Stimulated activated CD4-positive, alpha-beta T cell treated with anti-CD3 and anti-CD28 coated beads, Interleukin-2, amount 100 ng/mL, for 48 hours (primary cell): ENCODE data around the gene TMEM63A.

Experiments
- DNase-seq, 2 donors: peaks; one replicate each; pipeline ENCODE4 v3.0.0-alpha.2; 2020

Gene TMEM63A

DNA sequence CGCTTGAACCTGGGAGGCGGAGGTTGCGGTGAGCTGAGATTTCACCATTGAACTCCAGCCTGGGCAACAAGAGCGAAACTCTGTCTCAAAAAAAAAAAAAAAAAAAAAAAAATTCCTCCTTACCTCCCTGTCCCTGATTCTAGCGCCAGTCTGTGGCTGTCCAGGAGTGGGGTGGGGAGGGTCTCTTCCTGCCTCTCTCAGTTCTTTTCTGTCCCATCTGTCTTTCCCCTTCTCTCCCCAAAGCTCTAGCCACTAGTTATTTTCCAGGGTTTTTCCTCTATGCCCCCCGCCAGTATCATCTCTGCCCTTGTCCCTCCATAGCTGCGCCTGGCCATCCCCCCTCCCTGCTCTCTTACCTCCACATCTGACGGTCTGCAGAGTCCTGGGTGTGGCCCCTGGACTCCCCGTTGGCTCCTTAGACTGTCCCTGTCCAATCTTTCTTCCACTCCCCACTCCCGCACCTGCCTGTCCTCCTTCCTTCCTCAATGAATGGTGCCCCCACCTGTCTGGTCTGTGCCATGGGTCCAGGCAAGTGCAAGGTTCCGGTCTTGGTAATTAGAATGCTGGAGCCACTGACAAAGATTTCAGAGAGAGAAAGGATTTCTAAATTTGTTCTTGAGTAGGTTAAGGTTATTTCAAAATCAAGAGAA lies 1.6 kb upstream of the TMEM63A start:
- DNase-seq, result no peak

DNA sequence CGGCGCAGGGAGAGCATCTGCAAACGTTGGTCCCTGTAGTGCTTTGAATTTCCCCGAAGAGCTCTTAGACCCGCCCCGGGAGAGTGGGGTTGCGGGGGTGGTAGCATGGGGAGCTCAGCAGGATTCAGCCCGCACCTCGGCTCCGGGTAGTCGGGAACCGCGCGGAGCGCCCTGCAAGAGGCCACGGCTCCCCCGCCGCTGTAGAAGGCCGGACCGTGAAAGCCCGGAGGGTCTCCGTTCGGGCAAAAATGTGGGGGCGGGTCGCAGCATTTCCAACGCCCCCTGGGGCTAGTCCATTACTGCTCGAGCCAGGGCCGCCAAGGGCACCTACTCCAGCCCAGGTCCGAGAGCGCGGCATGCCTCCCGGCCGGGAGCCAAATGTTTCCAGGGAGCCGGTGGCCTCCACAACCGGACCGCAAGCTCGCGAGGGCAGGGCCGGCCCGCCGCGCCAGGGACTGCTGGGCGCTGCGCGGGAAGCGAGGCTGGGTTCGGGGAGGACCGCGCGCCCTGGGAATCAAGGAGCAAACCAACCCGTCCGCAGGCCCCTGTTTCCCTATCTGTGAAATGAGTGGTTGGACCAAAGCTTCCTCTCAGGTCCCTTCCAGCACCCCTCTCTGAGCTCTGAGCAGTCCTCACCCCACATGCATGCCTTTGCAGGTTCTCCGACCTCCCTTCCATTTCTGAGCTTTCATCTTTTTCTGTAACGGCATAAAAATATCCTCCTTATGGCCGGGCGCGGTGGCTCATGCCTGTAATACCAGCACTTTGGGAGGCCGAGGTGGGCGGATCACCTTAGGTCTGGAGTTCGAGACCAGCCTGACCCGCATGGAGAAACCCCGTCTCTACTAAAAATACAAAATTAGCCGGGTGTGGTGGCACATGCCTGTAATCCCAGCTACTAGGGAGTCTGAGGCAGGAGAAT lies 775 bp upstream of the TMEM63A start:
- peak; percentile 30 to 32 for DNase-seq

GRCh38 chr1:225881081-225881958 lies 860 bp downstream of the TMEM63A start:
- peak in 1 of 2 donors; percentile 43 for DNase-seq

DNA sequence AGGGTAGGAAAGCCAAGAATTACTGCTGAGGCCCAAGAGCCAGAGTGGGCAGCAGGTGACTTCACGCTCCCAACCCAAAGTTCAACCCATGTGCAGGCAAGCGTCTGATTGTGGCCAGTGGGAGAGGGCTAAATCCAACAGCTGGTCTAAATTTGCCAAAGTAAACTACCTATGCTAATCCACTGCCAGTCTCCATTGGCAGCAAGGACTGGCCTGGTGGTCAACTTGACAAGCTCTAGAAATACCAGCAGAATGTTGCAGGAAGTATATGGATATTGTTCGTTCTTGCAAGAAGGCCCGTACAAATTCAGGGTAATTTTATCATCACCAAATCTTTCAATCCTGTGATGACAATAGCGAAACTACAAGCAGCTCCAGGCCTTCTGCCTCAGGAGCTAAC lies 1.5 kb downstream of the TMEM63A start:
- no peak for DNase-seq

DNA sequence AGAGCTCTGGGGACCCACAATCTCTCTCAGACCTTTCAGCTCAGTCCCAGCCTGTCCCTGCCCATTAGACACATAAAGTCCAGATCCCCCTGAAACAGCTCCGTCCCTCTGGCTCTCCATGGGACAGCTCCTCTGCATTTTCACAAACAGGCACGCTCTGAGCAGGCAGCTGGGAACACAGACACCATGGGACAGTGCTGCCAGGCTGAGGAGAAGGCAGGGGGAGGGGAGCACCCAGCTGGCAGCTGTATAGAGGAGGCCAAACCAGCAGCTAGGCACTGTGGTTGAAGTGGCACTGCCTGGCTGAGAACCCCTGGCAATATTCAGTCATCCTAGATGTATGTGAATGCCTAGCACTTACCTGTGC lies 2.0 kb downstream of the TMEM63A start:
- no peak for DNase-seq

GRCh38 chr1:225879521-225880221 lies 2.5 kb downstream of the TMEM63A start:
- DNase-seq, result no peak

DNA sequence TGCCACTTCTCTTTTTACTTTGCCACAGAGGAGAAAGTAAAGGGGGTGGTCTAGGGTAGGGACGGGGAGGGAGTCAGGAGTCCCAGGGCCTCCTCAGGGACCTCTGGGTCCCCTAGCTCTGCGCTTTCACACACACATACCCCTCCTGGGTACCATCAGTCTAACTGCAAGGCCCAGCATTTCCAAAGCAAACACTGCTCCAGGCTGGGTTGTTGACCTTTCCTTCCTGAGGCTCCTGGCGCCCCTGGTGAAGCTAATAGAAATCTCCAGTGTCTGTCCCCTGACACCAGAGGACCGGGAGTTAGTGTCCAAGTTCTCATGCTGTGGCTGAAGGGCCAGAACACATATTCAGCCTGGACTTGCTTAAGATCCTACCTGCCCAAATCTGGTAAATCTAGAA lies 3.9 kb downstream of the TMEM63A start:
- DNase-seq, result no peak

- no peak for DNase-seq
Observed at GRCh38 chr1:225877580-225877979, 4.6 kb downstream of the TMEM63A start.

DNA sequence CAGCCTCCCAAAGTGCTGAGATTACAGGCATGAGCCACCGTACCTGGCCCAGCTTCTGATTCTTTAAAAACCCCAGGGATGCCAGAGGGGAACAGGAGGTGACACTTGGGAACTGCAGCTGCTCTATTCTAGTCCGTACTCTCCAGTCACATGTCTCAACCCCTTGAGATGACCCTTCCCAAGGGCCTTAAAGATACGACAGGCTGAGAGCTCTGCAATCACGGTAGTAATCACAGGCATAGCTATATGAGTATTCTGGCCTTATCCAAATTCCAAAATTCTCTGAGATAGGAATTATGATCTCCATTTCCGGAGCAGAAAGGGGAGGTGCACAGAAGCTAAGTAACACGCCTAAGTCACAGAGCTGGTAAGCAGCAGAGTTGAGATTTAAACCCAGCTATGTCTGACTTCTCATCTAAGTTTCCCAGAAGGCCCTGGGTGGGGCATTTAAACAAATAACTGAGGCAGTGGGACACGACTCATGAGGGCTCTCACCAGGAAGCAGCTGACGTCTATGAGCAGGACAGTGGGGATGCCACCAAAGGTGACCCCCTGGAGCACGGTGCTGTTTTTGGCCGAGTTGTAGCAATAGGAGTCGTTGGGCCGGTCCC lies 5.2 kb downstream of the TMEM63A start:
- DNase-seq, result no peak

GRCh38 chr1:225875044-225875815 lies 7.0 kb downstream of the TMEM63A start:
- DNase-seq, result no peak

GRCh38 chr1:225874431-225874830 lies 7.7 kb downstream of the TMEM63A start:
- DNase-seq, result no peak

DNA sequence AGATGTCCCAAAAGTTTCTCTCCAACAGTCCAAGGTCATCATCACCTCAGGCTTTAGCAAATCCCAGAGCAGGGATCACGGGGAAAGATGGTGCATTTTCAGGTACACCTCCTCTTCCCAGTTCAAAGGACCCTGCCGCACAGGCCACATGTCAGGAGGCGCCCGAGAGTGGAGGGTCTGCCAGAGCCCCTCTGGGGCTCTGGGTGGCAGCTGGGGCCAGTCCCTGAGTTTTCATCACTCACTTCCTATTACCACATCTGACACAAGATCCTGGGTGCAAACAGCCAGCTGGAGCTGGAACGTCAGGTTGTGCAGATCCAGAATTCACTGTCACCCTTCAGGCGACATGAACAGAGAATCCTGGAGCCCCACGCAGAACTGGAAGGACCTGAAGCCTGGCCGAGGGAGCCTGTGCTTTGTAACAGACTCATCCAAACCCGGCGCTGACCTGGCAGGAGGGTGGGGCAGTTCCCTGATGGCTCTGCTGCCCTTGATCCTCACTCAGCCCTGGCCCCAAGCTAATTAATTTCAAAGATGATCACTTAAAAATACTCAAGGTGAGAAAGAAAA lies 8.8 kb downstream of the TMEM63A start:
- DNase-seq, result no peak

DNA sequence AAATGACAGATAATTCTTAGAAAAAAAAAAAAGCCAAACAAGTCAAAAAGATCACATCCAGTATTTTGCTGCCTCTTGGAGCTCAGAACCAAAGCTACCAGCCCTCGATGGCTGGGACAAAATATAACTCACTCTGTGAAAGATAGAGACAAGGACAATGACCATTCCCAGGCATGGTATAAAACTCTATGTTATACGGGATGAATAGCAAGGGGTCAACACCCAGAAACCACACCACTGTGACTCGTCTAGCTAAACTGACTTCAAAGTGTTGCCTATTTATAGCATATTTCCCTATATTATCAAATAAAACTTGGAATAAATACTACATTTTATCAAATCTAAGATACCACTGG lies 10.1 kb downstream of the TMEM63A start:
- no peak for DNase-seq

GRCh38 chr1:225871359-225872074 lies 10.7 kb downstream of the TMEM63A start:
- DNase-seq, result no peak

DNA sequence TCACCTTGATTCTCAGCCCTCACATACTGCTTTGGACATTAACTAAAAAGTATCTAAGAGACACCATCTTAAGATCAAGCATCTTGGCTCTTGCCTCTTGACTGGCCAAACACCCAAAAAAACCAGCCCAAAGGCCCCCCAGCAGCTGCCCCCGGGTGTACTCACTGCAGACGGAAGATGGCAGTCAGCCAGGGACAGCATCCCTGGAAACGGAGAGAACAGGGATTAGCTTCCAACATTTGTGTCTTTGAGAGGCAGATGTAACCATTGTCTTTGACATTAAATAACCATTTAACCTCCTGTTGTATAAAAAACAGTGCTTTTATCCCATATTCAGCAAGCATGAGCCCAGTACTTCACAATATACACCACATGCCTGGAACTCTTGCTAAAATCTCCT lies 11.3 kb downstream of the TMEM63A start:
- DNase-seq, result no peak

GRCh38 chr1:225868631-225869330 lies 13.4 kb downstream of the TMEM63A start:
- DNase-seq, result no peak

- DNase-seq, result no peak
Observed at GRCh38 chr1:225866981-225867380, 15.2 kb downstream of the TMEM63A start.

DNA sequence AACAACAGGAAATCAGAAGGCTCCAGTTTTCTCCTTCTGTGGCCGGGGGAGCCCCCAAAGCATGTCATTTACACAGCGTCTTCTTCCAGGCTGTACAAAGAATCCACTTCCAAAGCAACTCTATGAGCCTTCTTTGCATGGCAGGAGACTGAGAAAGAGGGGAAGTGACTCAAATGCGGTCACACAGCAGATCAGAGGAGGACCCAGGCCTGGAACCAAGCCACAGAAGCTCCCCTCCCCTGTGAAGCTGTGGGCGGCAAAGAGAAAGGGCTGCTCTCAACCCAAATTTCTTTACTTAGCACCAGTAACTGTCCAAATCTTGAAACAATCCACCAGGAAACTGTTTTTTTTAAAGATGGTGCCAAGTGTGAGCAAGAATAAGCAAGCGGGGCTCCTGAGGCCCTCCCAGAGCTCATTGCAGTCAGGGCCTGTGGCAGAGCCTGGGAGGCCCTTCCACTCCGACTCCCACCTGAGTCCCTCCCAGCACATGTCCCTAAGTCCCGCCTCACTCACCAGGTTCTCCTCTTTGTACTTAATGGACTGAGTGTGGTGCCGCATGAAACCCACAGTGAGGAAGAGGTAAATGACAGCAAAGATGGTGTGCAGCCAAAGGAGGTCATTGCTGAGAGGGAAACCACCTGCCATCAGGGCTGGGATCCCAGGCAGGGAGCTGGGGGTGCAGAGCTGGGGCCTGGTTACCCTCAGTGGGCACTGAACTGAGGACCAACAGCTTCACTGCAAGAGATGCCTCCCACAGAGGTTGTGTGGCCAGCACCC lies 15.9 kb downstream of the TMEM63A start:
- DNase-seq, result peak; percentile 55 to 62

- DNase-seq, result no peak
Observed at GRCh38 chr1:225865514-225865913, 16.7 kb downstream of the TMEM63A start.
